GM12892 (cell line): ENCODE measurements around the gene EVI5L.

Source experiments
- POLR2A ChIP-seq: IDR thresholded peaks from 2 replicates; pipeline ENCODE4 v1.6.1; 2011; ENCODE audit warnings: low read depth, low read length, control low read depth
- TAF1 ChIP-seq: IDR thresholded peaks from 2 replicates; pipeline ENCODE4 v1.6.1; 2011; ENCODE audit warnings: low read depth, mild to moderate bottlenecking, control low read depth, low read length, borderline replicate concordance

DNA sequence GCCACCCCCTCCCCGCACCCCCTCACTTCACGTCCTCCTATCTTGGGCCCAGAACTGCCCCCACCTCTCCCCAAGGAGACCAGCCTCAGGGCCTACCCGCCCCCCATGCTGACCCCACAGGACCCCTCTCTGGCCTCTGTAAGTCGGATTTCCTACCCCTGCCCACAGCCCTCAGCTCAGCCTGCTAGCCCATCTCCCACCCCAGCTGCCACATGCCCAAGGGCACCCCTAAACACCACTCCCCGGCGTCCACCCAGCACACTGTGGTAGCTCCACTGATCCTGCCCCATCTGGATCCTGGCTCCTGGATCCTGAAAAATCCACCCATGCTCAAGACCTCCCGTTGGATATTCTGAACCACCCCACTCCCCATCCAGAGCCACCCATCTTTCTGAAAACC, 805 bp downstream of the EVI5L start:
- TF ChIP-seq POLR2A (no peak), TAF1 (no peak)
